ENCODE measurements around the gene LGALS7.

The LGALS7 gene

DNA sequence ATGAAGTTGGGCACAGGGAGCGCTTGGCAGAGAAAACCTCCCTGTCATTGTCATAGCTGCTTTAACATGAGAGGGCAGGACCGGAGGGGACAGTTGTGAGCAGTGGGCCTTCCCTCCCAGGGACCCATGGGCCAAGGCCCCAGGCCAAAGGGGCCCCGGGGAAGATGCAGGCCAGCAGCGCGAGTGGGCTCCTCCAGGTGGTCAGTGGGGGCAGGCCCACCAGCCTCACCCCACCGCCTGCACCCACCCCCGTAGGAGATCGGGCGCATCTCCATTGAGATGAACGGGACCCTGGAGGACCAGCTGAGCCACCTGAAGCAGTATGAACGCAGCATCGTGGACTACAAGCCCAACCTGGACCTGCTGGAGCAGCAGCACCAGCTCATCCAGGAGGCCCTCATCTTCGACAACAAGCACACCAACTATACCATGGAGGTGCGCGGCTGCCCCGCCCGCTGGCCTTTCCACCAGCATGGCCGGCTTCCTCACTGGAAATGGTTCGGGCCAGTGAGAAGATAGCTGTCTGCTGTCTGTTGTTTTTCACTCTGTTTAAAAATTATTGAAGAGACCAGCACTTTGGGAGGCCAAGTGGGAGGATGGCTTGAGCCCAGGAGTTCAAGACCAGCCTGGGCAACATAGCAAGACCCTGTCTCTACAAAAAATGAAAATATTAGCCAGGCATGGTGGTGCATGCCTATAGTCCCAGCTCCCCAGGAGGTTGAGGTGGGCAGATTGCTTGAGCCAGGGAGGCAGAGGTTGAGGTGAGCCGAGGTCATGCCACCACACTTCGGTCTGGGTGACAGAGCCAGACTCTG lies 47.6 kb downstream of the LGALS7 start:
- no peak for DNase-seq

DNA sequence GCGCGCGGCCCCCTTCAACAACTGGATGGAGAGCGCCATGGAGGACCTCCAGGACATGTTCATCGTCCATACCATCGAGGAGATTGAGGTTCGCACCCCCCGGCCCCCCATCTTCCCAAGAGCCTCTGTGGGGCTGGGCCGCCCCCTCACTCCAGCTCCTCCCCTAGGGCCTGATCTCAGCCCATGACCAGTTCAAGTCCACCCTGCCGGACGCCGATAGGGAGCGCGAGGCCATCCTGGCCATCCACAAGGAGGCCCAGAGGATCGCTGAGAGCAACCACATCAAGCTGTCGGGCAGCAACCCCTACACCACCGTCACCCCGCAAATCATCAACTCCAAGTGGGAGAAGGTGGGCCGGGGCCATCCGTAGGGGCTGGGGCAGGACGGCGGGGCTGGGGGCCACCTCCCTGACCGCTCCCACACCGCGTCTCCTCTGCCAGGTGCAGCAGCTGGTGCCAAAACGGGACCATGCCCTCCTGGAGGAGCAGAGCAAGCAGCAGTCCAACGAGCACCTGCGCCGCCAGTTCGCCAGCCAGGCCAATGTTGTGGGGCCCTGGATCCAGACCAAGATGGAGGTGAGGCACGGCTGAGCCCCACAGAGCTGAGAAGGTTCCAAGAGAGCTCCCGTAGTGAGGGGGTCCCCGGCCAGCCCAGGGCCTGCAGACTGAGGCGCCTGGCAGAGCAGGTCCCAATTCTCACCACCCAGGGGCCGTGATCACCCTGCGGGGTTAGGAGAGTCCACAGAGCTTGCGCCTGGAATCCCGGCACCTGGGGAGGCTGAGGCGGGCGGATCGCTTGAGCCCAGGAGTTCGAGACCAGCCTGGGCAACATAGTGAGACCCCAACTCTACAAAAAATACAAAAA lies 49.1 kb downstream of the LGALS7 start:
- DNase-seq: no peak

DNA sequence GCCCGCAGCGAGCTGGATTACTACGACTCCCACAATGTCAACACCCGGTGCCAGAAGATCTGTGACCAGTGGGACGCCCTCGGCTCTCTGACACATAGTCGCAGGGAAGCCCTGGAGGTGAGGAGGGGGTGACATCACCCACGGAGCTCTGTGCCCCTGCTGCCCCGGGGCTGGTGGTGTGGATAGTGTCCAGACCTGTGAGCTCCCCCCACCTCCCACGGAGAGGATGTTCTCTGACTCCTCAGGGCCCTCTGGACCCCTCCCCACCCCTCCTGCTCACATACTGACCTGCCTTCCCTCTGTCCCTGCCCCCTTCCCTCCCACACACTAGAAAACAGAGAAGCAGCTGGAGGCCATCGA lies 49.7 kb downstream of the LGALS7 start:
- no peak for DNase-seq

GRCh38 chr19:38722947-38723605 lies 50.2 kb downstream of the LGALS7 start:
- DNase-seq: no peak

- DNase-seq: no peak
Measured at GRCh38 chr19:38721979-38722773, 51.1 kb downstream of the LGALS7 start.

- no peak for DNase-seq
Measured at GRCh38 chr19:38721496-38721895, 51.8 kb downstream of the LGALS7 start.
